Mucosa of stomach (tissue), 1 donor: Measurements from ENCODE around the gene ANAPC5.
"Not testable (repeated sequence)": the region's sequence is repeated elsewhere in the genome, so short reads cannot be mapped to it uniquely, and the experiment has no call there.

Experiments
- H3K27me3 ChIP-seq: one replicate; pipeline ENCODE4 v1.7.0; 2013; ENCODE audit warnings: mild to moderate bottlenecking, low read length; ENCODE audit not compliant: control insufficient read depth, insufficient read depth
- H3K36me3 ChIP-seq: one replicate; pipeline ENCODE4 v1.7.0; 2013; ENCODE audit warnings: low read length; ENCODE audit not compliant: control insufficient read depth, insufficient read depth
- H3K4me1 ChIP-seq: one replicate; pipeline ENCODE4 v1.7.0; 2013; ENCODE audit warnings: mild to moderate bottlenecking, low read length; ENCODE audit not compliant: control insufficient read depth, insufficient read depth
- H3K4me3 ChIP-seq: one replicate; pipeline ENCODE4 v1.7.0; 2013; ENCODE audit warnings: low read length
- H3K9ac ChIP-seq: one replicate; pipeline ENCODE4 v1.7.0; 2013; ENCODE audit warnings: mild to moderate bottlenecking, low read length, moderate library complexity
- H3K9me3 ChIP-seq: one replicate; pipeline ENCODE4 v1.7.0; 2013; ENCODE audit warnings: mild to moderate bottlenecking, low read length, moderate library complexity; ENCODE audit not compliant: control insufficient read depth
- donor health status: Pancreatic carcinoma.

Gene ANAPC5

GRCh38 chr12:121351820-121352681 lies at the start of gene ANAPC5:
TSS of gene ANAPC5 (minus strand) at chr12:121352411. CDS start at chr12:121352340, 71 bp downstream.
- Histone ChIP-seq H3K9ac (peak within 1 kb of the TSS; percentile 92), H3K4me1 (peaks cover 5% of the 10 kb centered on the region), H3K27me3 (no peaks in the 10 kb centered on the region), H3K36me3 (no peaks in the 10 kb centered on the region), H3K9me3 (no peaks in the 10 kb centered on the region), H3K4me3 (peak within 1 kb of the TSS; percentile 88)

GRCh38 chr12:121400332-121401139 lies 48.3 kb upstream of the ANAPC5 start:
- no peaks in the 10 kb centered on the region for H3K36me3 ChIP-seq
- H3K4me3 ChIP-seq, result peak overlapping the region; percentile 93
- no peaks in the 10 kb centered on the region for H3K27me3 ChIP-seq
- peaks cover 7% of the 10 kb centered on the region for H3K4me1 ChIP-seq
- H3K9ac ChIP-seq, result peak overlapping the region; percentile 95
- H3K9me3 ChIP-seq, result no peaks in the 10 kb centered on the region

GRCh38 chr12:121399391-121400331 lies 47.5 kb upstream of the ANAPC5 start, which contains the start of gene RNF34:
TSS of gene RNF34 (plus strand) at chr12:121400118. CDS start at chr12:121400213, 95 bp downstream.
- no peaks in the 10 kb centered on the region for H3K9me3 ChIP-seq
- peaks cover 7% of the 10 kb centered on the region for H3K4me1 ChIP-seq
- no peaks in the 10 kb centered on the region for H3K36me3 ChIP-seq
- no peaks in the 10 kb centered on the region for H3K27me3 ChIP-seq
- H3K9ac ChIP-seq, result peak within 1 kb of the TSS; percentile 95
- peak within 1 kb of the TSS; percentile 96 for H3K4me3 ChIP-seq

- no peaks in the 10 kb centered on the region for H3K36me3 ChIP-seq
- H3K4me3 ChIP-seq, result no peak overlapping the region
- H3K9me3 ChIP-seq, result no peaks in the 10 kb centered on the region
- H3K4me1 ChIP-seq, result peaks cover 7% of the 10 kb centered on the region
- H3K9ac ChIP-seq, result no peak overlapping the region
- H3K27me3 ChIP-seq, result no peaks in the 10 kb centered on the region
These were observed 46.1 kb upstream of the ANAPC5 start for GRCh38 chr12:121398355-121398754.

GRCh38 chr12:121397521-121397920 lies 45.3 kb upstream of the ANAPC5 start:
- Histone ChIP-seq H3K36me3 (no peaks in the 10 kb centered on the region), H3K9ac (no peak overlapping the region), H3K27me3 (no peaks in the 10 kb centered on the region), H3K4me1 (peaks cover 7% of the 10 kb centered on the region), H3K4me3 (no peak overlapping the region), H3K9me3 (no peaks in the 10 kb centered on the region)

GRCh38 chr12:121392325-121392716 lies 40.1 kb upstream of the ANAPC5 start:
- no peak overlapping the region for H3K4me3 ChIP-seq
- no peaks in the 10 kb centered on the region for H3K27me3 ChIP-seq
- no peaks in the 10 kb centered on the region for H3K36me3 ChIP-seq
- H3K4me1 ChIP-seq, result no peaks in the 10 kb centered on the region
- H3K9me3 ChIP-seq, result no peaks in the 10 kb centered on the region
- no peak overlapping the region for H3K9ac ChIP-seq

GRCh38 chr12:121391619-121392324 lies 39.6 kb upstream of the ANAPC5 start:
- no peaks in the 10 kb centered on the region for H3K9me3 ChIP-seq
- H3K4me3 ChIP-seq, result no peak overlapping the region
- no peaks in the 10 kb centered on the region for H3K4me1 ChIP-seq
- H3K36me3 ChIP-seq, result no peaks in the 10 kb centered on the region
- no peaks in the 10 kb centered on the region for H3K27me3 ChIP-seq
- no peak overlapping the region for H3K9ac ChIP-seq

GRCh38 chr12:121390856-121391255 lies 38.6 kb upstream of the ANAPC5 start:
- no peaks in the 10 kb centered on the region for H3K4me1 ChIP-seq

GRCh38 chr12:121388421-121388981 lies 36.3 kb upstream of the ANAPC5 start:
- Histone ChIP-seq H3K9me3 (no peaks in the 10 kb centered on the region), H3K4me1 (no peaks in the 10 kb centered on the region), H3K9ac (no peak overlapping the region), H3K36me3 (no peaks in the 10 kb centered on the region), H3K27me3 (no peaks in the 10 kb centered on the region), H3K4me3 (no peak overlapping the region)

More at GRCh38 chr12:121390856-121391255, 38.6 kb upstream of the ANAPC5 start:
- Histone ChIP-seq H3K27me3 (no peaks in the 10 kb centered on the region), H3K4me3 (no peak overlapping the region), H3K36me3 (no peaks in the 10 kb centered on the region), H3K9me3 (no peaks in the 10 kb centered on the region), H3K9ac (no peak overlapping the region)

- not testable (repeated sequence) for H3K4me1 ChIP-seq, H3K9ac ChIP-seq, H3K27me3 ChIP-seq, H3K4me3 ChIP-seq, H3K36me3 ChIP-seq, H3K9me3 ChIP-seq
These were observed 32.7 kb upstream of the ANAPC5 start for GRCh38 chr12:121384891-121385290.

- Histone ChIP-seq H3K4me3 (no peak overlapping the region), H3K27me3 (no peaks in the 10 kb centered on the region), H3K4me1 (no peaks in the 10 kb centered on the region), H3K36me3 (no peaks in the 10 kb centered on the region), H3K9ac (no peak overlapping the region), H3K9me3 (no peaks in the 10 kb centered on the region)
These were observed 31.4 kb upstream of the ANAPC5 start for GRCh38 chr12:121383601-121384021.
